ENCODE data around the gene TRAT1. TPM values are rescaled to one million over a fixed set of nuclear protein-coding genes. Genes with fewer than 3 reads are reported as not detected.

TRAT1 gene
- total and polyA plus RNA-seq, 2 experiments from 2014 or later, result not detected

- no peaks in the 10 kb centered on the region for H3K27me3 ChIP-seq
- H3K9me3 ChIP-seq (ENCODE audit: low read depth), result no peaks in the 10 kb centered on the region
- no peak overlapping the region for H3K4me3 ChIP-seq
- DNase-seq (ENCODE audit: low read depth in 1 of 2, low spot score in 1 of 2), result no peak
- TF ChIP-seq CTCF (IDR thresholded peaks at IDR 0.05; ENCODE audit: low read depth, low read length), result no peak
- H3K36me3 ChIP-seq, result no peaks in the 10 kb centered on the region
- H3K27ac ChIP-seq, result no peak overlapping the region
- no peaks in the 10 kb centered on the region for H3K4me1 ChIP-seq (ENCODE audit: low read depth)
Observed at GRCh38 chr3:108882762-108883161, 60.2 kb downstream of the TRAT1 start.

GRCh38 chr3:108883373-108883772, 60.8 kb downstream of the TRAT1 start:
- no peak for DNase-seq (ENCODE audit: low read depth in 1 of 2, low spot score in 1 of 2)
- Histone ChIP-seq H3K27ac (no peak overlapping the region), H3K4me1 (ENCODE audit: low read depth) (no peaks in the 10 kb centered on the region), H3K9me3 (ENCODE audit: low read depth) (no peaks in the 10 kb centered on the region), H3K27me3 (no peaks in the 10 kb centered on the region), H3K4me3 (no peak overlapping the region), H3K36me3 (no peaks in the 10 kb centered on the region)
- no peak for TF ChIP-seq CTCF (IDR thresholded peaks at IDR 0.05; ENCODE audit: low read depth, low read length)

- TF ChIP-seq CTCF (IDR thresholded peaks at IDR 0.05; ENCODE audit: low read depth, low read length), result no peak
- Histone ChIP-seq H3K27ac (no peak overlapping the region), H3K9me3 (ENCODE audit: low read depth) (no peaks in the 10 kb centered on the region), H3K36me3 (no peaks in the 10 kb centered on the region), H3K4me1 (ENCODE audit: low read depth) (no peaks in the 10 kb centered on the region), H3K27me3 (no peaks in the 10 kb centered on the region), H3K4me3 (no peak overlapping the region)
- DNase-seq (ENCODE audit: low read depth in 1 of 2, low spot score in 1 of 2), result no peak
Observed at GRCh38 chr3:108887121-108887520, 64.5 kb downstream of the TRAT1 start.

- Histone ChIP-seq H3K4me1 (ENCODE audit: low read depth) (no peaks in the 10 kb centered on the region), H3K4me3 (no peak overlapping the region), H3K27me3 (no peaks in the 10 kb centered on the region), H3K9me3 (ENCODE audit: low read depth) (no peaks in the 10 kb centered on the region), H3K36me3 (no peaks in the 10 kb centered on the region), H3K27ac (no peak overlapping the region)
- DNase-seq (ENCODE audit: low read depth in 1 of 2, low spot score in 1 of 2), result no peak
- TF ChIP-seq CTCF (IDR thresholded peaks at IDR 0.05; ENCODE audit: low read depth, low read length), result no peak
Observed at GRCh38 chr3:108887777-108888176, 65.2 kb downstream of the TRAT1 start.

GRCh38 chr3:108891833-108892232, 69.2 kb downstream of the TRAT1 start:
- Histone ChIP-seq H3K4me1 (ENCODE audit: low read depth) (no peaks in the 10 kb centered on the region), H3K36me3 (no peaks in the 10 kb centered on the region), H3K9me3 (ENCODE audit: low read depth) (no peaks in the 10 kb centered on the region), H3K27ac (no peak overlapping the region), H3K4me3 (no peak overlapping the region), H3K27me3 (no peaks in the 10 kb centered on the region)
- no peak for TF ChIP-seq CTCF (IDR thresholded peaks at IDR 0.05; ENCODE audit: low read depth, low read length)
- no peak for DNase-seq (ENCODE audit: low read depth in 1 of 2, low spot score in 1 of 2)

- Histone ChIP-seq H3K4me3 (no peak overlapping the region), H3K27me3 (no peaks in the 10 kb centered on the region), H3K27ac (no peak overlapping the region), H3K36me3 (no peaks in the 10 kb centered on the region), H3K9me3 (ENCODE audit: low read depth) (no peaks in the 10 kb centered on the region), H3K4me1 (ENCODE audit: low read depth) (no peaks in the 10 kb centered on the region)
- TF ChIP-seq CTCF (IDR thresholded peaks at IDR 0.05; ENCODE audit: low read depth, low read length), result no peak
- DNase-seq (ENCODE audit: low read depth in 1 of 2, low spot score in 1 of 2), result no peak
Observed at GRCh38 chr3:108894981-108895380, 72.4 kb downstream of the TRAT1 start.

Measured in cardiac muscle cell (in vitro differentiated cells and primary cell).